MM.1S (cell line): ENCODE measurements around the gene SLC29A1.

Experiments used
- CTCF ChIP-seq: fragments of 300-600 bp; sonication (generic); IDR thresholded peaks from 2 replicates; pipeline ENCODE4 v1.5.1; 2016; ENCODE audit warnings: antibody characterized with exemption, low read length, mixed read lengths
- EZH2 ChIP-seq: fragments of 300-600 bp; sonication (generic); optimal IDR thresholded peaks from 2 replicates; pipeline ENCODE3; 2017; ENCODE audit warnings: low read depth, mild to moderate bottlenecking, antibody characterized with exemption, low read length, mixed read lengths

DNA sequence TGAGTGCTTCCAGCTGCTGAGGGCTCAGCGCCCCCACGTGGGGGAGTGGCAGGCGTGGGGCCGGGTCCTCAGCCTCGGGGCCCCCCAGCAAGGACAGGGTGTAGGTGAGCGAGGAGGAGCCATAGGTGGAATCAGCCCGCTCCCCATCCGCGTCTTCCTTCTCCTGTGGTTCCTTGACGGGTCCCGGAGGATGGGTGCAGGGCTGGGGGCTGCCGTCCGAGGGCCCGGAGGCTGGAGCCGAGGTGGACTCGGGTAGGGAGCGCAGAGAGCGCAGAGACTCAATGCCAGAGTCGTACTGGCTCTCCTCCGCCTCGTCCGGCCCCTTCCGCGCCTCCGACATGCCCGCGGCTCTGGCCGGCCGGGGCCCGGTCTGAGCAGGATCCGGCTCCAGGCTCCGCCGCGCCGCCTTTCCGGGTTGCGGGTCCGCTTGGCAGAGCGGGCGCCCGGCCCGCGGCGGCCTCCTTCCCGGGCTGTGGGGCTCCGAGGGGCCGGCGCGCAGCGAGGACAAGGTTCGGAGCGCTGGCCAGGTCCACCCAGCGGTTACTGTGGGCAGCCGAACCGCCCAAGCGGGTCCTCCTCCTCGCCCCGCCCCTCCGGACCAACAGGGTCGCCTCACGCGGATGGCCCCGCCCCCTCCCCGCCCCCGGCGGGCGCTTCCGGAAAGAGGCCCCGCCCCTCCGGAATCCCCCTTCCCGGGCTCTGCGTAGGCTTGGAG lies 41.8 kb downstream of the SLC29A1 start, which contains the start of gene NFKBIE:
- TF ChIP-seq EZH2, result no peak
- TF ChIP-seq CTCF, result peak; percentile 42
